NB4 (cell line): ENCODE measurements around the gene LRRFIP2.

ENCODE experiments used
- POLR2A ChIP-seq: IDR thresholded peaks from 2 replicates; pipeline ENCODE4 v1.6.1; 2011; ENCODE audit warnings: mild to moderate bottlenecking; ENCODE audit not compliant: insufficient read length; ENCODE audit errors: extremely low read depth
- TF ChIP-seq, protein P1 (sequence below): IDR thresholded peaks from one replicate; pipeline ENCODE4 v1.5.1; 2012; ENCODE audit warnings: low read depth, low read length

DNA sequence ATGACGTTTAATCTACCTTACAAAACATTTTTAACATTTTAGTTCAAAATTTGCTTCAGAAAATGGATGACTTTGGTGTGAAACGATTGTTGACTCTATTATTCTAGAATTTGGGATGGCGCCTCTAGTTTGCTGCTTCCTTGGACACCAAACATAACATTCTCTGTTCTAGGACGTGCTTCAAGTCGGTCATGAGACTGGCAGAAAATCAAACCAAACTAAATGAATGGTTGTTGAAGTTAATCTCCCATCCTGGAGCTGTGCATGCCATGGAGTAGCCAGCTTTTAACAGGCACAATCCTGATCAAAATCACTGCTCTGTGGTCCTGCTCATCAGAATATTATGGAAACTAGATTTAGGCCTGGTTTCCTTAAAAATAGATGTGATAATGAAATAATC lies 9.6 kb upstream of the LRRFIP2 start:
- no peak for TF ChIP-seq POLR2A
- TF ChIP-seq, protein P1, sequence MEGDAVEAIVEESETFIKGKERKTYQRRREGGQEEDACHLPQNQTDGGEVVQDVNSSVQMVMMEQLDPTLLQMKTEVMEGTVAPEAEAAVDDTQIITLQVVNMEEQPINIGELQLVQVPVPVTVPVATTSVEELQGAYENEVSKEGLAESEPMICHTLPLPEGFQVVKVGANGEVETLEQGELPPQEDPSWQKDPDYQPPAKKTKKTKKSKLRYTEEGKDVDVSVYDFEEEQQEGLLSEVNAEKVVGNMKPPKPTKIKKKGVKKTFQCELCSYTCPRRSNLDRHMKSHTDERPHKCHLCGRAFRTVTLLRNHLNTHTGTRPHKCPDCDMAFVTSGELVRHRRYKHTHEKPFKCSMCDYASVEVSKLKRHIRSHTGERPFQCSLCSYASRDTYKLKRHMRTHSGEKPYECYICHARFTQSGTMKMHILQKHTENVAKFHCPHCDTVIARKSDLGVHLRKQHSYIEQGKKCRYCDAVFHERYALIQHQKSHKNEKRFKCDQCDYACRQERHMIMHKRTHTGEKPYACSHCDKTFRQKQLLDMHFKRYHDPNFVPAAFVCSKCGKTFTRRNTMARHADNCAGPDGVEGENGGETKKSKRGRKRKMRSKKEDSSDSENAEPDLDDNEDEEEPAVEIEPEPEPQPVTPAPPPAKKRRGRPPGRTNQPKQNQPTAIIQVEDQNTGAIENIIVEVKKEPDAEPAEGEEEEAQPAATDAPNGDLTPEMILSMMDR = no peak
